GM10847 (cell line): ENCODE results near the gene KRAS.

ENCODE experiments used
- POLR2A ChIP-seq: IDR thresholded peaks from 2 replicates; pipeline ENCODE4 v1.6.1; 2011; ENCODE audit not compliant: insufficient read length; ENCODE audit errors: extremely low read depth

KRAS gene

DNA sequence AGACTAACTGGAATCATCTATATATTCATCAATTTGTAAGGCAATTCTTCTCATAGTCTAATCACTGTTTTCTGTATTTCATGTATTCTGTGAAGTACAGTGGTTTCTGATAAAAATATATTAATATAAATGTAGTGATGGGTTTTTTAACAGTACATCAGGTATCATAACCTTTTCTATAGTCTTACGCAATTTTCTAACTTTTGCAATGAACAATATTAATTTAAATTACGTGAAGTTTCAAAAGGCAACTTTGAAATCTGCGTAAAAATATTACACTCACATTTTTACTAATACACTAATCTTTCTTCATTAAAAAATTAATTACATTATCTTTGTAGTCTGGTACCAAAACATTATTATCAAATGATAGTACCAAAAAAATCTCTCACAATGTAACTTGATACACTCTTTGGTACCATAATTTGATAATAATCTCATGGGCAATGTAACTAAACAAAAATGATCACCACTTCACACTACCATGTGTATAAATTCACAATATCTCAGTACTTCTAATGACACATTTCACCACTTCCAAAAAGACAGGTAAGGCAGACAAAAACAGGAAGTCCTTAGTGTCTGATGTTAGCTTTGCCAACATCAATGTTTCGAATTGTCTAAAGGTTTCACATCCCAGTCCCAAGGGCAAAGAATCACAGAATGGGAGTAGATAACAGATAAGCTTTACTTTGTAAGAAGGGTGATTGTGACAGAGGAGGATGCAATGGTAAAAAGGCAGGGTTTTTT lies 64.5 kb downstream of the KRAS start:
- TF ChIP-seq POLR2A: no peak

GRCh38 chr12:25184132-25184531 lies 66.6 kb downstream of the KRAS start:
- no peak for TF ChIP-seq POLR2A

DNA sequence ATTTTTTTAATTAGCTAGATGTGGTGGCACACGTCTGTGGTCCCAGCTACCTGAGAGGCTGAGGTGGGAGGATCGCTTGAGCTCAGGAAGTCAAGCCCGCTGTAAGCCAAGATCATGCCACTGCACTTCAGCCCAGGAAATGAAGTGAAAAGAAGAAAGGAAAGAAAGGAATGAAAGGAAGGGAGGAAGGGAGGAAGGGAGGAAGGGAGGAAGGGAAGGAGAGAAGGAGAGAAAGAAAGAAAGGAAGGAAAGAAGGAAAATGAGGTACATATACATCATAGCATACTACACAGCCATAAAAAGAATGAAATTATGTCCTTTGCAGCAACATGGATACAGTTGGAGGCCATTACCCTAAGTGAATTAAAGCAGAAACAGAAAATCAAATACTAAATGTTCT lies 68.0 kb downstream of the KRAS start:
- no peak for TF ChIP-seq POLR2A

GRCh38 chr12:25162866-25163265 lies 87.9 kb downstream of the KRAS start:
- TF ChIP-seq POLR2A: no peak

DNA sequence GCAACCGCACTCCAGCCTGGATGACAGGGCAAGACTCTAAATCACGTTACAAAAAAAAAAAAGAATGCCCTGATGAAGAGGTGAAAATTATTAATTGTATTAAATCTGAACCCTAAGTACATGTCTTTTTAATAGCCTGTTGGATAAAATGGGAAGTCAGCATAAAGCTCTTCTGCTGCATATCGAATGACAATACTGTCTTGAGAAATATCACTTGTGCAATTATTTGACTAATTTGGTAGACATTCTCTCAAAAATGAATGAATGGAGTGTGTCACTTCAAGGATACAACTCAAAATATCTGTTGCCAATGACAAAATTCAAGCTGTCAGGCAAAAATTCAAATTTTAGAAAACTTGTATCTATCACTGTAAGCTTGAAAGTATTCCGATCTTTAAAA lies 94.7 kb downstream of the KRAS start:
- TF ChIP-seq POLR2A: no peak

DNA sequence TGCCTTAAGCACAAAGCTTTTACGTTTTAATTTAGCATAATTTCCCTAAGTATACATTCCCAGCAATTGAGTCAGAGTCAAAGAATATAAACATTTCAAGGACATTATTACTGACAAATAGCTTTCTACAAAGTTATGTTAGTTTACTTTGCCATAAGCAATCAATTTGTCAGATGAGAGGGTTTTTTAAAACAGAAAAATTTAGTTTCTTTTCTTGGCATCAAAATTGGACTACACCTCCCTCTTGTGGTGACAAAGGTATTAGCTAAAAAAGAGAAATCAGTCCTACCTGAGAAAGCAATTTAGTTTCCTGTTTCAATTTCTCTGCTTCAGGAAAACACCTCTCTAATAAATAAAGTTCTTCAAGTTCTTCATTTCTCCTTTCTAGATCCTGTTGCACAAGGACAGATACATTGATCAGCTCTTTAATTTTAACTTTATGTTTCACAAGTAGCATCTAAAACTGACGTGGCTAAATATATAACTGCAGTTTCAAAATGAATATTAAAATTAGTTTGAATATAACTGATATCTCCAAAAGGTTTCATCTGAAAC lies 95.6 kb downstream of the KRAS start:
- no peak for TF ChIP-seq POLR2A
